Tibial artery (tissue), 4 donors: ENCODE data around the gene PRPSAP1.
A peak's percentile ranks its signal among the peaks of the same experiment; 100 is the strongest.
"Not testable (repeated sequence)": the region's sequence is repeated elsewhere in the genome, so short reads cannot be mapped to it uniquely, and the experiment has no call there.

Experiments
- DNase-seq, 2 donors: peaks; one replicate each; pipeline ENCODE4 v3.0.0-alpha.2; 2019
- H3K27ac ChIP-seq, 2 donors: fragments of 200-600 bp; sonication (generic) in 1 of 2; 1 replicate in 1 of 2; 2 replicates in 1 of 2; pipeline ENCODE4 v1.5.1; 2018 to 2019; ENCODE audit warnings: mild to moderate bottlenecking in 1 of 2
- H3K27me3 ChIP-seq, 2 donors: fragments of 200-600 bp; sonication (generic) in 1 of 2; one replicate each; pipeline versions ENCODE4 v1.5.1 to v1.6.0; 2016 to 2019
- H3K36me3 ChIP-seq, 3 donors: fragments of 200-600 bp; sonication (generic) in 2 of 3; one replicate each; pipeline ENCODE4 v1.5.1; 2016 to 2019; ENCODE audit warnings: mild to moderate bottlenecking in 2 of 3
- H3K4me1 ChIP-seq, 4 donors: fragments of 200-600 bp; sonication (generic) in 2 of 4; 1 replicate in 3 of 4; 2 replicates in 1 of 4; pipeline ENCODE4 v1.5.1; 2016 to 2019
- H3K4me3 ChIP-seq, 2 donors: fragments of 200-600 bp; sonication (generic) in 1 of 2; 1 replicate in 1 of 2; 2 replicates in 1 of 2; pipeline ENCODE4 v1.5.1; 2018 to 2019; ENCODE audit warnings: mild to moderate bottlenecking in 2 of 2
- H3K9me3 ChIP-seq, 3 donors: fragments of 200-600 bp; sonication (generic) in 1 of 3; one replicate each; pipeline ENCODE4 v1.5.1; 2016 to 2019
- intact Hi-C: fragments of 100-400 bp; cut with DNase I; formaldehyde crosslinking; loops from one replicate; pipeline ENCODE4 v1.15.0; 2023; ENCODE audit warnings: low total_unique reads
- TF ChIP-seq, protein P1 (sequence below), 2 experiments: fragments of 200-600 bp in 1 of 2; fragments of 450-650 bp in 1 of 2; IDR thresholded peaks; one replicate each; pipeline ENCODE4 v1.5.1; 2017 to 2019; ENCODE audit warnings: antibody characterized with exemption in 2 of 2, mild to moderate bottlenecking in 1 of 2, moderate library complexity in 1 of 2

PRPSAP1 gene

DNA sequence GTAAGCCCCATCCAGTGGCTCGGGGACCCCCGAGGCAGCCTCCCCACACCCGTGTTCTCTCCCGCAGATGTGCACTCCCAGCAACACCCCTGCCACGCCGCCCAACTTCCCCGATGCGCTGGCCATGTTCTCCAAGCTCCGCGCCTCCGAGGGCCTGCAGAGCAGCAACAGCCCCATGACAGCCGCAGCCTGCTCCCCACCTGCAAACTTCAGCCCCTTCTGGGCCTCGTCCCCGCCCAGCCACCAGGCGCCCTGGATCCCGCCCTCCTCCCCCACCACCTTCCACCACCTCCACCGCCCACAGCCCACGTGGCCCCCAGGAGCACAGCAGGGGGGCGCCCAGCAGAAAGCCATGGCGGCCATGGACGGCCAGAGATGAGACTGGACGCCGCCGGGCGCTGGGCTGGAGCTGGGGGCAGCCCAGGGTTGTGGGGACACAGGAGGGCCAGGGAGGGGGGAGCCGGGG is 83.6 kb downstream of the PRPSAP1 start:
- Histone ChIP-seq H3K36me3 (peaks cover 0 to 28% (median 24%) of the 10 kb centered on the region in 3 donors), H3K27me3 (no peaks in the 10 kb centered on the region), H3K27ac (no peak overlapping the region), H3K9me3 (no peaks in the 10 kb centered on the region), H3K4me3 (no peak overlapping the region), H3K4me1 (peaks cover 0 to 70% (median 46%) of the 10 kb centered on the region in 4 donors)
- TF ChIP-seq, protein P1, sequence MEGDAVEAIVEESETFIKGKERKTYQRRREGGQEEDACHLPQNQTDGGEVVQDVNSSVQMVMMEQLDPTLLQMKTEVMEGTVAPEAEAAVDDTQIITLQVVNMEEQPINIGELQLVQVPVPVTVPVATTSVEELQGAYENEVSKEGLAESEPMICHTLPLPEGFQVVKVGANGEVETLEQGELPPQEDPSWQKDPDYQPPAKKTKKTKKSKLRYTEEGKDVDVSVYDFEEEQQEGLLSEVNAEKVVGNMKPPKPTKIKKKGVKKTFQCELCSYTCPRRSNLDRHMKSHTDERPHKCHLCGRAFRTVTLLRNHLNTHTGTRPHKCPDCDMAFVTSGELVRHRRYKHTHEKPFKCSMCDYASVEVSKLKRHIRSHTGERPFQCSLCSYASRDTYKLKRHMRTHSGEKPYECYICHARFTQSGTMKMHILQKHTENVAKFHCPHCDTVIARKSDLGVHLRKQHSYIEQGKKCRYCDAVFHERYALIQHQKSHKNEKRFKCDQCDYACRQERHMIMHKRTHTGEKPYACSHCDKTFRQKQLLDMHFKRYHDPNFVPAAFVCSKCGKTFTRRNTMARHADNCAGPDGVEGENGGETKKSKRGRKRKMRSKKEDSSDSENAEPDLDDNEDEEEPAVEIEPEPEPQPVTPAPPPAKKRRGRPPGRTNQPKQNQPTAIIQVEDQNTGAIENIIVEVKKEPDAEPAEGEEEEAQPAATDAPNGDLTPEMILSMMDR (IDR thresholded peaks at IDR 0.05): no peak
- intact Hi-C loops: loop anchor here (10.0 kb wide), 1 partner anchor 365 kb away; the partner anchor contains the start of gene MRPL38
- DNase-seq: no peak

DNA sequence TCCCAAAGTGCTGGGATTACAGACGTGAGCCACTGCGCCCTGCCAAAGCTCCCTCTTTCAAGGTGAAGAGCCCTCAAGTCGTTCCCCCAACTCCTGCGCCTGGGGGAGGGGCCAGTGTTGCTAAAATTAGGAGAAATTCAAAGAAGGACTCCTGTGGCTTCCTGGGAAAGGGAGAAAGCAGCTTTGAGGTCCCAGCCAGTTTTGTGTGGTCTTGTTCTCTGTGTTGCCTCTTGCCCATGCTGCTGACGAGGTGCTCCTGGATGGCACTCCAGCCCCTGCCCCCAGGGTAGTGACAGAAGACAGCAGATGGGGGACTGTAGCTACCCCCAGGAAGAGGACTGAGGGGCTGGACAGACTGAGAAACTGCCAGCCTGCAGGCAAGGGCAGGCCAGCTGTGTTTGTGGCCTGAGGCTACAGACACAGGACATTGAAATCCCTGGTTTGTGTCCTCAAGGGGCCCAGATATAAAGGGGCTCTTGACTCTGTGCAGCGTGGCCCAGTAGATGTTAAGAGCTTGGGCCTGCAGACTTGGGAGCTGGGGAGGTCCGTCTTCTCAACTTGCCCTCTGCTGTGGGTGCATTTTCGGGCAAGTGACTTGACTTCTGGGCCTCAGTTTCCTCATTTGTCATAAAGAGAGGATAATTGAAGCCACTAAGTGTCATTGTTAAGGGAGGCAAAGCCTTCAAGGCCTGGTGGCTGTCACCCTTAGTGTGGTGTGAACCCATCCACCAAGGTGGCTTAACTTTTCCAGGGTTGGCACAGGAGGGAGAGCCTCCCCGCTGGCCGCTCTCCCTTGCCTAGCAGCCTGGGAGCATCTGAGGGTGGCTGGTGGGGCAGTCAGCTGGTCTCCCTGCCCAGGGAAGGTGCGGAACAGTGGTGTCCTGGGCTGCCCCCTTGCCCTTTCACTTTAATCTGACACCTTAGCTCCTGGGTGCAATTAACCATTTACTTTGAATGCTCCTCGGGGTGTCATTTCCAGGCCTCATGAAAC is 84.4 kb downstream of the PRPSAP1 start:
- Histone ChIP-seq H3K27ac (no peak overlapping the region), H3K9me3 (no peaks in the 10 kb centered on the region), H3K36me3 (peaks cover 0 to 28% (median 24%) of the 10 kb centered on the region in 3 donors), H3K4me3 (no peak overlapping the region), H3K4me1 (peaks cover 0 to 73% (median 49%) of the 10 kb centered on the region in 4 donors), H3K27me3 (no peaks in the 10 kb centered on the region)
- intact Hi-C loops: no loop called here
- no peak for DNase-seq
- TF ChIP-seq, protein P1 (IDR thresholded peaks at IDR 0.05): no peak

DNA sequence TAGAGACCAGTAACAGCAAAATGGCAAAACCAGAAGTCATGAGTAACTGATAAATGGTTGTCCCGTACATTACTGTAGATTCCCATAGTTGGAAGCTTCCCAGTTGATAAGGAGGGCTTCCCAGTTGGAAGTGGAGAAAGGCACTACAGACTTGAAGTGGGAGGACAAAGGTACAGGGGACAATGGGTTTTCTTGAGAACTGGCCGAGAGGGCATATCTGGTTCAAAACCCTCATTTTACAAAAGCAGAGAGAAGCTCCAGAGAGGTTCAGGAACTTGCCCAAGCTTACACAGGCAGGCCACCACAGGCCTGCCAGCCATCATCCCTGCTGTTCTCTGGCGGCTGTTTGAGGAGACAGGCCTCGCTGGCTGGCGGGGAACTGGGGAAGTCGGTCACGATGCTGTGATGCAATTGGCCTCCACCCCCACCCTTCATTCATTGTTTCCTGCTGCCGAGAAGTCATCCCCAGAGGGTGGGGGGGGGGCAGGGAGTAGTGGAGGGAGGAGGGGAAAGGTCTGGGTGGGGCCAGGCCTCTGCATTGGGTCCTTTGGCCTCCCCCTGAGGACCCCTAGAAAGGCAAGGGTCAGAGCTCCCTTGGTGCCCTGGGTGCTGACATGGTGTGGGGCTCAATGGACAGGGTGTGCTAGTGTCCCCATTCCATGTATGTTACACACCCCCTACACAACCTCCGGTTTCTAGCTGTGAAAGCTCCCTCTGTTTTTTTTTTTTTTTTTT is 85.5 kb downstream of the PRPSAP1 start:
- TF ChIP-seq, protein P1 (IDR thresholded peaks at IDR 0.05): no peak
- Histone ChIP-seq H3K27ac (no peak overlapping the region), H3K4me3 (no peak overlapping the region), H3K27me3 (no peaks in the 10 kb centered on the region), H3K4me1 (peaks cover 0 to 77% (median 53%) of the 10 kb centered on the region in 4 donors), H3K36me3 (peaks cover 0 to 28% (median 24%) of the 10 kb centered on the region in 3 donors), H3K9me3 (no peaks in the 10 kb centered on the region)
- intact Hi-C loops: no loop called here
- DNase-seq: peak; percentile 86 to 89

DNA sequence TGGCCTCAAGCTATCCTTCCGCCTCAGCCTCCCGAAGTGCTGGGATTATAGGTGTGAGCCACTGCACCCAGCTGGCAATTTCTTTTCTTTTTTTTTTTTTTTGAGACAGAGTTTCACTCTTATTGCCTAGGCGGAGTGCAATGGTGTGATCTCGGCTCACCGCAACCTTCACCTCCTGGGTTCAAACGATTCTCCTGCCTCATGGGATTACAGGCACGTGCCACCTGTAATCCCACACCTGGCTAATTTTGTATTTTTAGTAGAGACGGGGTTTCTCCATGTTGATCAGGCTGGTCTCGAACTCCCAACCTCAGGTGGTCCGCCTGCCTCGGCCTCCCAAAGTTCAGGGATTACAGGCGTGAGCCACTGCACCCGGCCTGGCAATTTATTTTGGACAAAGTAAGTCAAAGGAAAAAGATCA is 86.1 kb downstream of the PRPSAP1 start:
- H3K4me3 ChIP-seq, intact Hi-C loops: not testable (repeated sequence)
- peak overlapping the region in 1 of 2 donors; percentile 85 for H3K27ac ChIP-seq

DNA sequence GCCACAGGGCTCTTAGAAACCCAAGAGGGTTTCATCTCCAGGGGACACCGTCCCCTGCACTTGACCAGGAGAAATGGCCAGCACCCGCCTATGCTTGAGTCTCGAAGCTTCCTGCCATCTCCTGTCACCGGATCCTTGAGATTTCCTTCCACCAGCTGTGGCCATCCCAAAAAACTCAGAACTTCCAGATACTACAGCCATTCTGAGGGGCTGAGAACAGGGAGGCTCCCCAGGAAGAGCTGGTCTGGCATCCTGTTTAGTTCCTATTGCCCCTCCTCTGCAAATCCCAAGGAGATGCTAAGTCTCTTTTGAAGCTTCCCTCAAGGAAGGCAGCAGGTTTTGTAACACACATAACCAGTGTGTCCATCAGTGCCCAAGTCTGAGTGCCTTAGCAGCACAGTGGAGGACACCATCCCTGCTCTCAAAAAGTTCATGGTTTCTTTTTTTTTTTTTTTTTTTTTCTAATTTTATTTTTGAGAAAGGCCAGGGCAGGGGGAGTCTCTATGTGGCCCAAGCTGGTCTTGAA is 86.6 kb downstream of the PRPSAP1 start:
- TF ChIP-seq, protein P1 (IDR thresholded peaks at IDR 0.05): no peak
- no peak for DNase-seq
- Histone ChIP-seq H3K4me1 (peaks cover 0 to 66% (median 47%) of the 10 kb centered on the region in 4 donors), H3K9me3 (no peaks in the 10 kb centered on the region), H3K4me3 (peak overlapping the region; percentile 62 to 91), H3K36me3 (peaks cover 0 to 28% (median 24%) of the 10 kb centered on the region in 3 donors), H3K27ac (peak overlapping the region; percentile 77 to 85), H3K27me3 (no peaks in the 10 kb centered on the region)
- intact Hi-C loops: no loop called here

More for the DNA sequence above, 86.1 kb downstream of the PRPSAP1 start:
- DNase-seq, H3K9me3 ChIP-seq, H3K27me3 ChIP-seq: not testable (repeated sequence)
- peaks cover 0 to 71% (median 52%) of the 10 kb centered on the region in 4 donors for H3K4me1 ChIP-seq
- peaks cover 0 to 28% (median 24%) of the 10 kb centered on the region in 3 donors for H3K36me3 ChIP-seq
